ENCODE measurements around the gene RCN2.

- no peak for TF ChIP-seq POLR2A (IDR thresholded peaks at IDR 0.05; ENCODE audit: low read depth, low read length)
- no peak for TF ChIP-seq POLR2AphosphoS5 (IDR thresholded peaks at IDR 0.05; ENCODE audit: low read depth, low read length)
- TF ChIP-seq TAF1 (IDR thresholded peaks at IDR 0.05; ENCODE audit: low read depth, low read length) = no peak
These were observed 14.0 kb downstream of the RCN2 start for GRCh38 chr15:76945494-76946093.
